GM18951 (cell line): ENCODE measurements around the gene VPS8.

ENCODE experiments used
- POLR2A ChIP-seq: IDR thresholded peaks from 4 replicates; pipeline ENCODE4 v1.6.1; 2011; ENCODE audit warnings: mild to moderate bottlenecking; ENCODE audit not compliant: insufficient read length, insufficient read depth; ENCODE audit errors: extremely low read depth
- in situ Hi-C: fragments of 300-500 bp; cut with MboI; formaldehyde crosslinking; loops from one replicate; pipeline ENCODE4 v1.12.0; 2022; ENCODE audit warnings: low sequenced_read_pairs, mixed read lengths, inconsistent platforms; ENCODE audit not compliant: unreplicated experiment

The VPS8 gene

DNA sequence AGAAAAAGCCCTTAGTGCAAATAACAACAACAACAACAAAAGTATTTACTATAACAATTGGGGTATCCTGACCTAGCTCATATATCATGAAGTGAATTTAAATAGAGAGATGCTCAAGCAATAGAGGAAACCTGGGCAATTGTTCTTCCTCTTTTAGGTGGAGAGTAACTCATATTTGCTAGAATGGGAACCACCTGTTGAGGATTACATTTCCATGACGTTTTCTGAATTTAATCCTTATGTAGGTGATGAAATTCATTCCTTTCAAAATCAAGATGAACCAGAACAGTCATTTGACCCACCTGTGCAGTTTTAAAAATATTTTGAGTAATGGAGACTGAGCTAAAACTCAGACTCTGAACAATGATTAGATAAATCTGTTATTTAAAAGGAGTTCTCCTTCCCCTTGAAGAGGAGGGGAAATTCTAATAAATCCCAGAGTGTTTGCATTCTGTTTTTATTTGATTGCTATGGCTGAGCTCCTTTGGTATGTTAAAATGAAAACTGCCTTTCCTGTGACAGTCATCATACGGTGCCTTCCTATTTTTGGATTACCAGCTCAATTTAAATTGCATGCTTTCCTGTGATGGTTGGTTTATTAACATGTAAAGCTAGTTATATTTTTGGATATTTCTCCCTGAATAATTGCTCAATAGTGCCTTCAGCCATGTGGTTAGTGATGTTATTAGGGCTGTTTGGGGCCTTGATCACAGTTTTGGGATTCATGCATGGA, 24.3 kb downstream of the VPS8 start:
- no peak for TF ChIP-seq POLR2A
- in situ Hi-C loops, result no loop called here

DNA sequence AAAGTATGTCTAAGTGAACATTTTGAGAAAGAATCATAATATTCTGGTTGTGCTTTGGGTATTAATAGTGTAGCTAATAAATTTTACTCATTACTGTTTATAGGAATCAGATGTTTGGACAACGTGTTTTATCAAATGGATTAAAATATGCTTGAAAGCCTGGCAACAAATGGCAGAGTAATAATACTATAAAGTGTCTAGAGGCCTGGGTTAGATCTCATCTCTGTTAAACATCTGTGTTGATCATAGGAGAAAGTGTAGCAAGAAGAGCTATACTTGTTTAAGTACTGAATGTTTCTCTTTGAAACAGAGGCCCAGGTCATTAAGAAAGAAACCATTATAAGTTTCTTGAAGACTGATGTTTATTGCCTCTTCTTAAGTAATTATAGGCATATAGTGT, 30.5 kb downstream of the VPS8 start:
- no peak for TF ChIP-seq POLR2A
- in situ Hi-C loops, result no loop called here

DNA sequence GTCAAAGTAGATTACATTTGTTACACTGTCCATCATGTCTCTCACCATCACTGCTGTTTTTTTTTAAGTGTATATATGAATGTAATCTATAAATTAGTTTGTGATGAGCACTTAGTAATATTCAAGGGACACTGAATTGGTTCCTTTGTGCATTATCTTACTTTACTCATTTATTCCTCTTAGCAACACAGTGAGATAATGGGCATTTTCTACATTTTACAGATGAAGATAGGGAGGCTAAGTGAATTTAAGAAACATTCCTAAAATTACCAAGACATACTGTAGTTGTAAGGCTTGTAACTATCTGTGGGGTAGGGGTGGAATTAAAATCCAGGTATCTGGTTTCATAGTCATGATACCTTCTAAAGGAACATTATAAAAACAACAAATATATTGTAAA, 33.9 kb downstream of the VPS8 start:
- in situ Hi-C loops, result no loop called here
- no peak for TF ChIP-seq POLR2A

DNA sequence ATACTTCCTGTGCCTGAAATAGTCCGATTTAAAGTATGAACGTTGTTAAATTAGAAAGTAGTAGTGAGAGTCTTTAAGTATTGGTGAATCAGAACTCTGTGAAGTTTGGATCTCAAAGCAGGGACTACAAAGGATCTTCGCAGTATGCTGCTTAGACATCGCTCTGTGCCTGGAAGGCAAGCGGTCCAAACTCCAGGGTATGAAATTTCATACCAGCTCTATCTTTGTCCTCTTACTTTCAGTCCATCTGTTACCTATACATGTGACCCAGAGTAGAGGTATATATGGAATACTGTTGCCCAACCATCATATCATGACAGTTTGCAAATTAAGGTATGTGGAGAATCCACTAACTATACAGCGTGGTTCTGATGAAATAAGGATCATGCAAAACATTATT, 34.5 kb downstream of the VPS8 start:
- no peak for TF ChIP-seq POLR2A
- in situ Hi-C loops, result no loop called here

DNA sequence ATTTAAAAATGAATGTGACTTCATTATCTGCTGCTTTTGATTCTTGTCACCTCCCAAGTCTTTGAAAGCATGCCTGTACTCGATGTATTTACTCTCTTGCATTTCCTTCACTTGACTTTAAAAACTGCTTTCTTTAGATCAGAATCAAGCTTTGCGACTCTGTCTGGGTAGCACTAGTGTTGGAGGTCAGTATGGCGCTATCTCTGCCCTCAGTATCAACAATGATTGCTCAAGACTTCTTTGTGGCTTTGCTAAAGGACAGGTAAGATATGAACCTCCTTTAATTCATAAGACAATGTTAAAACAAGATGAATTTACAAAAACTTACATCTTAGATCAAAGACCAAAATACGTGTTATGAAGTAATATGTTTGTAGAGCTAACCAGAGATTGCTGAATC, 37.0 kb downstream of the VPS8 start:
- in situ Hi-C loops, result no loop called here
- no peak for TF ChIP-seq POLR2A

DNA sequence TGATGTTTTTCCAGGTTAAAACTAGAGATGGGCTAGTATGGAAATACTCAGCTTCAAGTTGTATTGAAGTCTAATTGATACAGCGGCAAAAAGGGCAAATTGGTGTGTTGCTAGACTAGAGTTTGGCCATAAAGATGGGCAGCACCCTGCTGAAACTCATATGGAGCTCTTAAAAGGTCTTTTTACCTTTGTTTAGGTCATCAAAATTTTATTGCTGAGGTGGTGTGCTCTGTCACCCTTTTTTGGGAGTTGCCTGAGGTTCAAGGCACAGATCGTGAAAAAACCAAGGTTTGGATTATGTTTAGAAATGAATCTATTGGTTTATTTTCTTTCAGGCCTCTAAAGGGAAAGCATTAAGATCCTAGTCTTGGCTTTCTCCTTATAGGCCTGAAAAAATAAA, 38.2 kb downstream of the VPS8 start:
- in situ Hi-C loops, result no loop called here

DNA sequence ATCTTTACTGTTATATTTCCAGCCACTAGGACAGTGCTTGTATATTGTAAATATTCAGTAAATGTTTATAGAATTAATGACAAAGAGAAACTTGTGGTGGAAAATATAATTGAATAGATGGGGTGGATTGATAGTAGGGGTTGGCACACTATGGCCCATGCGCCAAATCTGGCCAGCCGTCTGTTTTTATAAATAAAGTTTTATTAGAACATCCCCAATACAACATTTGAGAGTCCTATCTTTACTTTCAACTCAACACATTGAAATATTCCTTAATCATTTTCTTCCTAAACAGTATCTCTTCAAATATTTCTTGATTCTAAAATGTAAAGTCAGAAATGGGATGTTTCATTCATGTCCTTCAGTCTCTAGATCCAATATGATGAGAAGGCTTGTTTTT, 45.1 kb downstream of the VPS8 start:
- TF ChIP-seq POLR2A, result no peak
- in situ Hi-C loops, result no loop called here

More for the DNA sequence above, 38.2 kb downstream of the VPS8 start:
- TF ChIP-seq POLR2A, result no peak

DNA sequence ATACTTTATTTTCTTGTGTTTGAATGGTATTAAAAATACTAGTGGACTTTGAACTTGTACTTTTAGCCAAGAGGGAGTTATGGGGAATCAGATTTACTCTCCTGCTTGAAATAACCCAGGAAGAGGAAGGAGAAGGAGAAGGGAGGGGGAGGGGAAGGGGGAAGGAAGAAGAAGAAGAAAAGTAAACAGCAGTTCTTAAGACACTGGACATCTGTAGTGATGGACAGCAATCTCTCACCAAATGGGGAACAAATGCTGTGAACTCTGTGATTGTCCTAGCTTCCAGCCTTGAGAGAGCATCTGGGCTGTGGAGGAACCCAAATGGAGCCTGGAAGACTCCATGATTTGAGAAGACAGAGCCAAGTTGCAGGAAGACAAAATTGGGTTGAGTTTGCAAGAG, 52.0 kb downstream of the VPS8 start:
- in situ Hi-C loops, result no loop called here
- TF ChIP-seq POLR2A, result no peak

DNA sequence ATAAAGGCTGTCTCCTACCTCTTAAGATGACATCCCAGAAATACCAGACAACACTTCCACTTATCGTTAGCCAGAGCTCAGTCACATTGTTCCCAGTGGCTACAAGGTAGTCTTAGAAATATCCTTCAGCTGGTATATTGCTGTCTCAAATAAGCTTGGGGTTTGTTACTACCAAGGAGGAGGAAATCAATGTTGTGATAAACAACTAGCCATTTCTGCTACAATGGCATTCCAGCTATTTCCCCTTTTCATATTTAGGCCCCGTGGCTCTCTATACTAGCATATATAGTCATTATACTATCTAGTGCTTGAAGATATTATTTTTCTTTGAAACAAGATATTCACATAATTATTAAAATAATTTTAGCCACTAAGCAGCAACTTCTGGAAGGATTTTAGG, 56.5 kb downstream of the VPS8 start:
- in situ Hi-C loops, result no loop called here
- no peak for TF ChIP-seq POLR2A

DNA sequence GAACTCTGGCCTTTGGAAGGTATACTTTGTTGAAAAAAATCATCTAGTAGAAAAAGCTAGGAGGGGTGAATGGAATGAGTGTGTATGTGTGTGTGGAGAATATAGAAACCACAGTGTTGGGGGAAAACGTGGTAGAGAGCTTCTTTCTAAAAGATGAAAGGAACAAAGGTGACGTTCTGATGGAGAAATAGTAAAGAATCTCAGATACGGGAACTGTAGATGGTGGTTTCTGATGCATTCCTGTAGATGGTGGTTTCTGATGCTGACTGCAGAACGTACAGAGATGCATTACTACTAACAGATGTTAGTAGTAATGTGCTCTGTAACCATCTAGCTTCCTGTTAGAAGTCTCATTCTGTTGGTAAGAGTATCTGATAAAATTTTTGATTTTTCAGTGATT, 60.2 kb downstream of the VPS8 start:
- no peak for TF ChIP-seq POLR2A
- in situ Hi-C loops, result no loop called here

DNA sequence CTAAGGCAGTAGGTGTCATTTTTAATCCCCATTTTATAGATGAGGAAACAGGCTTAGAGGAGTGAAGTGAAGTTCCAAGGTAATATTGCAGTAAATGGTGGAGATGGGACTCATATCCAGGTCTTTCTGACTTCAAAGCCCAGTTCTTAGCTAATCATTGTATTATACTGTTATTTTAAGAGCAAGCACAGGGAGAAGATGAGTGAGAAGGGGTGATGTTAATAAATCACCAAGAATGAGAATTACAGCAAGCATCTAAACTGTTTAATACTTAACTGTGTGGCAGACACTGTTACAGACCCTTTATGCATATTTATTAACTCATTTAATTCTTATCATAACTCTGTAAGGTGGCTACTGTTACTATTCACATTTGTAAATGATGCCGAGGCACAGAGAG, 61.2 kb downstream of the VPS8 start:
- in situ Hi-C loops, result no loop called here
- no peak for TF ChIP-seq POLR2A

DNA sequence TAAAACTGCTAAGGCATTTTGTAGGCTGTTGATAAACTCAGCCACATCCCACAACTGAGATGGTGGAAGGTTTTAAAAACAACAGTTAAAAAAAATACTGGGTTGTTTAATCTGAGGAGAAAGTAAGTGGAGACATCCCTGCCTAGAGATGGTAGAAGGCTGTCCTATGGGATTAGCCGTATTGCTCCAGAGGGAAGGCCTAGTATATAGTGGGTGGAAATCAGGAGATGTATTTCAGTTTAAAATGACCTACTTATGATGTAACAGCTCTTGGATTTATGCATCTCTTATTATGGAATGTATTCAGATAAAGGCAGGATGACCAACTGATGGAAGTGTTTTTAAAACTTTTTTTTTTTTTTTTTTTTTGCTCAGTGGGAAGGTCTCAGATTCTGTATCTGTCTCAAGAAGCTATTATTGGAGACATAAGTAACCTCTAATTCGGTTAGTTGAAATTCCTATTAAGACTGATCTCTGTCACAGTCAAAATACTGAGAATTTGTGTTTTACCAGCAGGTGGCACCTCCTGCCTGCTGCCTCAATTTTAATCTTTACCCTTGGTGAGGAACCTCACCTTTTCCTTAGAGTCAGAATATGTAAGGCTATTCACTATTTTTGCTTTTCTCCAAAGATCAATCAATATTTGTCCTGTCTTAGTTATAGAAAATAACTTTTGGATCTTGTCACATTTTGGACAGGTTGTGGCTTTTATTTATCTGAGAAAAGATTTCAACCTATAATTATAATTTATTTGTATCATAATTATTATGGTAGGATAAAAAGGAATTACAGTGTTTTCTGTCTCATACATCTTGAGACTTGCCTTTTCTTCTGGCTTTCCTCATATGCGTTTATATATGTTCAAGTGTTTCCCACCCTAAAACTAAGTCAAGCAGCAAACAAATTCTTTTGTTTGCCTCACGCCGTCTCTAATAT, 63.0 kb downstream of the VPS8 start:
- in situ Hi-C loops, result loop anchor here (25.0 kb wide), 1 partner anchor 312 kb away; no protein-coding TSS in a partner anchor
- no peak for TF ChIP-seq POLR2A

DNA sequence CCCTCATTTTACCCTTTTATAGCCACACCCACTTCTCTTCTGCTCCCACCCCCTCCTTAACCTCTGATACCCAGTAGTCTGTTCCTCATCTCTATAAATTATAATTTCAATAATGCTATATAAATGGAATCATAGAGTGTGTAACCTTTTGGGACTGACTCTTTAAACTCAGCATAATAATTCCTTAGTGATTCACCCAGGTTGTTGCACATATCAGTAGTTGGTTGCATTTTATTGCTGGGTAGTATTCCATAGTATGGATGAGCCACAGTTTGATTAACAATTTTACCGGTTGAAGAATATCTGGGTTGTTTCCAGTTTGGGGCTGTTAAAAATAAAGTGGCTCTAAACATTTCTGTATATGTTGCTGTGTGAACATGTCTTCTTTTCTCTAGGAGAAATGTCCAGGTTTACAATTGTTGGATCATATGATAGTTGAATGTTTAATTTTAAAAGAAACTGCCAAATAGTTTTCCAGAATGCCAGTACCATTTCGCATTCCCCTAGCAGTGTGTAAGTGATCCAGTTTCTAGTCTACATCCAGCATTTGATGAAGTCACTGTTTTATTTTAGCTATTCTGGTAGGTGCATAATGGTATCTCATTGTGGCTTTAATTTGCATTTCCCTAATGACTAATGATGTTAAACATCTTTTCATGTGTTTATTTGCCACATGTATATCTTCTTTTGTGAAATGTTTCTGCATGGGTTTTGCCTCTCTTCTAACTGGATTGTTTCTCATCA, 68.5 kb downstream of the VPS8 start:
- TF ChIP-seq POLR2A, result no peak
- in situ Hi-C loops, result loop anchor here (25.0 kb wide), 1 partner anchor 307 kb away; no protein-coding TSS in a partner anchor
